ENCODE measurements around the gene PLA2G6.
"Not testable (repeated sequence)": the region's sequence is repeated elsewhere in the genome, so short reads cannot be mapped to it uniquely, and the experiment has no call there.

The PLA2G6 gene

GRCh38 chr22:38080474-38080849 is 101.2 kb downstream of the PLA2G6 start:
- Histone ChIP-seq H3K27ac (ENCODE audit: extremely low read depth, low read depth, low read length) (no peak overlapping the region), H3K9me3 (ENCODE audit: control insufficient read depth, insufficient read depth, low read depth, low read length) (no peaks in the 10 kb centered on the region), H3K36me3 (ENCODE audit: control insufficient read depth in 2 of 2, insufficient read depth in 1 of 2, low read length in 2 of 2) (peaks cover 0 to 26% of the 10 kb centered on the region in 2 experiments; a peak in 1 of 3 replicates), H3K4me3 (ENCODE audit: low read depth, low read length) (no peak overlapping the region), H3K4me1 (ENCODE audit: control insufficient read depth, insufficient read depth, low read length) (no peaks in the 10 kb centered on the region)
- POLR2A ChIA-PET: interaction anchor here (1.2 kb wide), 1 partner anchor 17 kb away, joined by 4 read pairs; no protein-coding TSS in a partner anchor
- CTCF ChIA-PET: no interaction called here
- no peak for TF ChIP-seq ZNF214 (tag by site-specific recombination; IDR thresholded peaks at IDR 0.05; ENCODE audit: borderline replicate concordance)
- no peak for TF ChIP-seq ZSCAN4 (tag by site-specific recombination; IDR thresholded peaks at IDR 0.05)
- TF ChIP-seq HIC1 (tag by site-specific recombination; IDR thresholded peaks at IDR 0.05): 0 out of 2 replicates have a peak, but pooled peaks have one; percentile 7

- Histone ChIP-seq H3K9me3 (ENCODE audit: control insufficient read depth, insufficient read depth, low read depth, low read length) (no peaks in the 10 kb centered on the region), H3K4me1 (ENCODE audit: control insufficient read depth, insufficient read depth, low read length) (no peaks in the 10 kb centered on the region), H3K4me3 (ENCODE audit: low read depth, low read length) (no peak overlapping the region), H3K36me3 (ENCODE audit: control insufficient read depth in 2 of 2, insufficient read depth in 1 of 2, low read length in 2 of 2) (peaks cover 0 to 30% of the 10 kb centered on the region in 2 experiments; a peak in 1 of 3 replicates), H3K27ac (ENCODE audit: extremely low read depth, low read depth, low read length) (no peak overlapping the region)
- TF ChIP-seq ZNF354C (tag by site-specific recombination; IDR thresholded peaks at IDR 0.05; ENCODE audit: borderline replicate concordance, low read depth) (no peak), ZNF626 (tag by site-specific recombination; IDR thresholded peaks at IDR 0.05) (no peak), ZFP41 (tag by site-specific recombination; IDR thresholded peaks at IDR 0.05; ENCODE audit: borderline replicate concordance) (no peak), SCRT2 (tag by site-specific recombination; IDR thresholded peaks at IDR 0.05) (no peak), ELK4 (IDR thresholded peaks at IDR 0.05; ENCODE audit: borderline replicate concordance, low read depth, low read length) (no peak), ZNF404 (tag by site-specific recombination; IDR thresholded peaks at IDR 0.05) (no peak), ZNF416 (tag by site-specific recombination; IDR thresholded peaks at IDR 0.05) (no peak), ZNF501 (tag by site-specific recombination; IDR thresholded peaks at IDR 0.05) (no peak), ZNF146 (tag by site-specific recombination; IDR thresholded peaks at IDR 0.05) (no peak), ZNF23 (tag by site-specific recombination; IDR thresholded peaks at IDR 0.05; ENCODE audit: borderline replicate concordance) (no peak), IKZF3 (tag by site-specific recombination; IDR thresholded peaks at IDR 0.05) (no peak), ZNF585B (tag by site-specific recombination; IDR thresholded peaks at IDR 0.05) (no peak), SCRT1 (tag by site-specific recombination; IDR thresholded peaks at IDR 0.05; ENCODE audit: borderline replicate concordance) (no peak), ZNF112 (tag by site-specific recombination; IDR thresholded peaks at IDR 0.05) (no peak)
- ChIA-PET POLR2A (interaction anchor here (1.2 kb wide), 1 partner anchor 18 kb away, joined by 4 read pairs; no protein-coding TSS in a partner anchor), CTCF (interaction anchor here (1.2 to 1.8 kb wide), 4 partner anchors 11 to 35 kb away, joined by 3 to 8 read pairs (median 5); no protein-coding TSS in a partner anchor)
Measured at GRCh38 chr22:38079804-38080203, 101.8 kb downstream of the PLA2G6 start.

- H3K4me1 ChIP-seq (ENCODE audit: control insufficient read depth, insufficient read depth, low read length); POLR2A ChIA-PET; H3K4me3 ChIP-seq (ENCODE audit: low read depth, low read length); H3K9me3 ChIP-seq (ENCODE audit: control insufficient read depth, insufficient read depth, low read depth, low read length); H3K27ac ChIP-seq (ENCODE audit: extremely low read depth, low read depth, low read length): not testable (repeated sequence)
- peaks cover 0 to 36% of the 10 kb centered on the region in 2 experiments; a peak in 1 of 3 replicates for H3K36me3 ChIP-seq (ENCODE audit: control insufficient read depth in 2 of 2, insufficient read depth in 1 of 2, low read length in 2 of 2)
- CTCF ChIA-PET: interaction anchor here (1.2 to 1.8 kb wide), 5 partner anchors 11 to 36 kb away, joined by 3 to 8 read pairs (median 5); no protein-coding TSS in a partner anchor
- TF ChIP-seq ZNF121 (tag by site-specific recombination; IDR thresholded peaks at IDR 0.05): peak; percentile 96
Measured at GRCh38 chr22:38079208-38079607, 102.4 kb downstream of the PLA2G6 start.
